RPMI7951 (cell line): ENCODE results near the gene FOXK2. TPM values are rescaled to one million over a fixed set of nuclear protein-coding genes. Genes with fewer than 3 reads are reported as not detected.

Experiments used
- DNase-seq: peaks from one replicate; pipeline ENCODE4 v3.0.0-alpha.2; 2012; ENCODE audit warnings: low read depth
- total RNA-seq: library from RNA; depleted of rRNA; stranded (reverse); fragments of >200 nt; shearing (Covaris generic); gene quantifications from 2 replicates; pipeline ENCODE4 v1.2.3, GENCODE V29; 2014; rRNA removed

The FOXK2 gene
- total RNA-seq, 1 experiment from 2014 or later = 17.1 TPM

GRCh38 chr17:82639628-82640027 lies 120.1 kb downstream of the FOXK2 start:
- no peak for DNase-seq

DNA sequence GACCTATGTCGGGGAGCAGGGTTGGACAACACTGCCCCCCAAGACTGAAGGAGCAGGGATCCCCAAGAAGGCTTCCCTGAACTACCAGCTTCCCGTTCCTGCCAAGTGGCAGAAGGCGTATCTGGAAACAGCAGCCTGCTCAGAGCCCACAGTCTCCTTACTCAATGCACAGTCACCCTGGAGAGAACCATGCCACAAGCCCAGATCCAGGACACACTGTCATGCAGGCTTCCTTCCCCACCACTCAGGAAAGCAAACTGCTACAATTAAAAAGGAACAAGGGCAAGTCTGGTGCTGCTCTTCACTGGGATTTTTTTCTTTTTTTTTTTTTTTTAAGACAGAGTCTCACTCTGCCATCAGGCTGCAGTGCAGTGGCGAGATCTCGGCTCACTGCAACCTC lies 120.5 kb downstream of the FOXK2 start:
- no peak for DNase-seq

DNA sequence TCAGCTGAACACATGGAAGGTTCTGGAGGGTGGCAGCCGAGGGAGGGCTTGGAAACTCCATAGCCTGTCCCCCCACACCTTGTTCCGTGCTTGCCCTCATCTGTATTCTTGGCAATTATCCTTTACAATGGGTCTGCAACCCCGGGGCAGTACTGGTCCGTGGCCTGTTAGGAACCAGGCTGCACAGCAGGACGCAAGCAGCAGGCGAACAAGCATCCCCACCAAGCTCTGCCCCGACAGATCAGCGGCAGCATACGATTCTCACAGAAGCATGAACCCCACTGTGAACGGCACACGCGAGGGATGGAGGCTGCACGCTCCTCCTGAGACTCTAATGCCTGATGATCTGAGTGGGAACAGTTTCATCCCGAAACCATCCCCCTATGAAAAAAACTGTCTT lies 122.5 kb downstream of the FOXK2 start:
- no peak for DNase-seq

DNA sequence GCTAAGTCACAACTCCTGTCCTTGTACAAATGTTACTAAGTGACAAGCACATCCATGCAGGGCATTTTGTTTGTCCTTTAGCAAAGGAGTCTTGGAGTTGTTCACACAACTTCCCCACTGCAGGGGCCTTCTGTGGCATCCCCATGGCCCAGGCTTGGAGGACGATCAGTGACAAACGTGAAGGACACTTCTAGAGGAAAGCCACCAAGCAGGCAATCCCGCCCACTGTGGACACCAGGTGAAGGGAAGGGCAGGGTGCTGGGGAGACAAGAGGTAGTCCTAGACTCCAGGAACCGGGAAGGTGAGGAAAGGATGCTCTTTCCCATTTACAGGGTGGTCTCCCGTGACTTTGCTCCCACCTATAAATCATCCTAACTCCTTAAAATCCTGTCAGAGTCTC lies 124.6 kb downstream of the FOXK2 start:
- no peak for DNase-seq

DNA sequence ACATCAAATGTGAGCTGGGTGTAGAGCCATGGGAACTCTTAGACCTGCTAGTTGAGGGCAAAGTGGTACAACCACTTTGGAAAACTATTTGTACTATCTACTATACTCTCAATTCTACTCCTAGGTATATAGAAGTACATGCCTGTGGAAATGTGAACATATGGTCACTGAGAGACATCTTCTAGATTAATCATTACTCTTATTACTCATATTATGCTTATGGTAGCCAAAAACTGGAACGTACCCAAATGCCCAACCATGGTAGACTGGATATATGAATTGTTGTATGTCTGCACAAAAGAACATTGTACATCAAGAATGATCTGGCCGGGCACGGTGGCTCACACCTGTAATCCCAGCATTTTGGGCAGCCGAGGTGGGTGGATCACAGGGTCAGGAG lies 126.0 kb downstream of the FOXK2 start:
- no peak for DNase-seq

GRCh38 chr17:82647593-82648164 lies 128.1 kb downstream of the FOXK2 start:
- DNase-seq = no peak

DNA sequence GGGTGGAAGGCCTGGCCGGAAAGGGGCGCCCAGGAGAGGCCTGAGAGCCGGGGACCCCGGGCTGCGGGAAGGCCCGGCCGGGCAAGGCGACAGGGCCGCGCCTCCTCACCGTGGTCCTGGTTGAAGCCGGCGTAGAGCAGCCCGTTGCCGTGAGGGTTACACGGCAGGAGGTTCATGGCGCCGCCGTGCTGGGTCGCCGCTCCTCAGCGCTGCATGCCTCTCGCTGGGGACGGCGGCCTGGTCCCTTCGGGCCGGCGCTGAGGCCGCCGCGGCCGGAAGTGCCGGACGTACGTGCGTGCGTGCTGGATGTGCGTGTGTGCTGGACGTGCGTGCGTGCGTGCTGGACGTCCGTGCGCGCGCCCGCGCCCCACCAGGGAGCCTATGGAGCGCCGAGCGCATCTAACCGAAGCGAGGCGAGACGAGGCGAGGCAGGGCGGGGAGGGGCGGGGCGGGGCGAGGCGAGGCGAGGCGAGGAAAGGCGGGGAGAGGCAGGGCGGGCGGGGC lies 128.7 kb downstream of the FOXK2 start, which contains the start of gene WDR45B:
Gene WDR45B (minus strand): TSS at position 280 of the 504 bp plus-strand sequence. CDS start 104 bp downstream, at position 176.
- DNase-seq = peak; percentile 94

- DNase-seq = peak; percentile 18
These were observed 129.3 kb downstream of the FOXK2 start for GRCh38 chr17:82648742-82649331.

- DNase-seq = no peak
These were observed 130.1 kb downstream of the FOXK2 start for GRCh38 chr17:82649501-82650261.

GRCh38 chr17:82650723-82651122 lies 131.2 kb downstream of the FOXK2 start:
- no peak for DNase-seq

DNA sequence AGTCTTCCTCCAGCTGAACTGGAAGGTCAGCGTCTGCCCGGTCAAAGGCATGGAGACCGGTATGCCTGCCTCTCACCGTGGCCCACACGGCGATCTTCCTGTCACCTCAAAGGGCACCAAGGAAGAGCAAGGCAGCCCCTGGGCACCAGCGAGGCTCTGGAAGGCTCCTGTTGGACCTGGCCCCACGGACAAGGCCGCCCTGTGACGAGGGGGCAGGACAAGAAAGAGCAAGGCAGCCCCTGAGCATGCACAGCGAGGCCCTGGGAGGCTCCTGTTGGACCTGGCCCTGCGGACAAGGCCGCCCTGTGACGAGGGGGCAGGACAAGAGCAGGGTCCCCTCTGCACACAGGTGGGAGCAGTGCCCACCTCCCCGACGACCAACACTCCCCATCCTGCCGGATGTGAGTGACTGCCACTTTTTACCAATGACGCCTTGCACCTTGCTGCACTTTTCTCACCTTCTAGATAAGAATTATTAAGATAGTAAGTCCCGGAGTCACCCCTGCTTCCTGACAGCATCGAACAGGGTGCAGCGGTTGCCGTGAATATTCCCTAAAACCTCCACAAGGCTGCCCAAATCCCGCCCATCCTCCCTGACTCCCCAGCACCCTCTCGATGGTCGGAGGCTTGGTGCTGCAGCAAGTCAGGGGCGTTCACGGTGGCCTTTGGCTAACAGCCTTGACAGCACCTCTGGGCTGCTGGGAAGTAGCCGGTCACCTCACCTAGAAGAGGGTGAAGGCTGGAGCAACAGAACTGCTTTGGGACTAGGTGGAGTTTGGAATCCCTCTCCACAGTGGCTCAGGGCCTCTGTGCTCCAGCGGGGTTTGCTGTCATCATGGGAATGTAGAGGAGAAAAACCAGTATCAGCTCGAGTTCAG lies 134.4 kb downstream of the FOXK2 start:
- no peak for DNase-seq

Other genes with a start within 250 kb of the FOXK2 start
- gene CSNK1D, start 246.0 kb upstream of the FOXK2 start, total RNA-seq = 20.4 and 22.6 TPM in 2 replicates
- gene CD7, start 202.1 kb upstream of the FOXK2 start, total RNA-seq = not detected in 2 replicates
- 17.2 and 19.7 TPM in 2 replicates for gene SECTM1, start 186.0 kb upstream of the FOXK2 start, total RNA-seq
- gene TEX19, start 160.5 kb upstream of the FOXK2 start, total RNA-seq = 0.24 TPM in 1 of 2 replicates, not detected in the other
- not detected in 2 replicates for gene UTS2R, start 148.0 kb upstream of the FOXK2 start, total RNA-seq
- 2.4 and 3.0 TPM in 2 replicates for gene HEXD, start 101.4 kb upstream of the FOXK2 start, total RNA-seq
- gene OGFOD3, start 101.1 kb upstream of the FOXK2 start, total RNA-seq = 29.2 and 31.0 TPM in 2 replicates
- 25.7 and 25.8 TPM in 2 replicates for gene CYBC1, start 69.0 kb upstream of the FOXK2 start, total RNA-seq
- gene NARF, start 61.0 kb upstream of the FOXK2 start, total RNA-seq = 52.4 and 69.7 TPM in 2 replicates
- gene WDR45B, start 128.7 kb downstream of the FOXK2 start, total RNA-seq = 59.1 and 62.5 TPM in 2 replicates
- gene RAB40B, start 179.0 kb downstream of the FOXK2 start, total RNA-seq = 3.2 and 7.3 TPM in 2 replicates
- 21.5 and 22.0 TPM in 2 replicates for gene FN3KRP, start 197.0 kb downstream of the FOXK2 start, total RNA-seq
- 0.68 TPM in 1 of 2 replicates, not detected in the other for gene FN3K, start 215.9 kb downstream of the FOXK2 start, total RNA-seq
- gene TBCD, start 232.3 kb downstream of the FOXK2 start, total RNA-seq = 15.8 and 18.4 TPM in 2 replicates